Neuronal stem cell (in vitro differentiated cells): Measurements from ENCODE around the gene MTUS2.

Experiments used
- DNase-seq: peaks from one replicate; pipeline ENCODE4 v3.0.0-alpha.2; 2013; ENCODE audit warnings: low spot score
- H2AFZ ChIP-seq: one replicate; pipeline ENCODE4 v1.6.1; 2013; ENCODE audit warnings: mild to moderate bottlenecking, low read length, inconsistent platforms
- H2AK5ac ChIP-seq: 2 replicates; pipeline ENCODE4 v1.6.1; 2013; ENCODE audit warnings: low read depth, mild to moderate bottlenecking, inconsistent platforms, low read length, moderate library complexity, mixed read lengths
- H2BK120ac ChIP-seq: 2 replicates; pipeline ENCODE4 v1.6.1; 2013; ENCODE audit warnings: low read depth, mild to moderate bottlenecking, inconsistent platforms, low read length, moderate library complexity, mixed read lengths
- H2BK12ac ChIP-seq: one replicate; pipeline ENCODE4 v1.6.1; 2013; ENCODE audit warnings: low read length, inconsistent platforms
- H2BK15ac ChIP-seq: 2 replicates; pipeline ENCODE4 v1.6.1; 2013; ENCODE audit warnings: mild to moderate bottlenecking, low read length, inconsistent platforms, mixed read lengths
- H2BK5ac ChIP-seq: one replicate; pipeline ENCODE4 v1.6.1; 2013; ENCODE audit warnings: inconsistent platforms, mild to moderate bottlenecking, low read length, moderate library complexity
- H3K14ac ChIP-seq: one replicate; pipeline ENCODE4 v1.6.1; 2013; ENCODE audit warnings: low read length, inconsistent platforms
- H3K18ac ChIP-seq: 2 replicates; pipeline ENCODE4 v1.6.1; 2013; ENCODE audit warnings: low read length, inconsistent platforms
- H3K23ac ChIP-seq: 2 replicates; pipeline ENCODE4 v1.6.1; 2013; ENCODE audit warnings: low read depth, mild to moderate bottlenecking, mixed read lengths, low read length, inconsistent platforms; ENCODE audit not compliant: poor library complexity
- H3K27ac ChIP-seq: replicated peaks from 3 replicates; pipeline ENCODE4 v1.5.1; 2013; ENCODE audit warnings: low read length, inconsistent platforms
- H3K27me3 ChIP-seq, 3 experiments: 2 replicates each; pipeline ENCODE4 v1.6.1; 2013; ENCODE audit warnings: low read length in 3 of 3, mild to moderate bottlenecking in 2 of 3, inconsistent platforms in 1 of 3, low read depth in 1 of 3, mixed read lengths in 1 of 3, moderate library complexity in 1 of 3; ENCODE audit not compliant: control insufficient read depth in 3 of 3, insufficient read depth in 3 of 3
- H3K36me3 ChIP-seq, 2 donors: replicated peaks in 1 of 2; 2 replicates each; pipeline ENCODE4 v1.6.1; 2013; ENCODE audit warnings: low read length in 2 of 2; ENCODE audit not compliant: control insufficient read depth in 2 of 2, insufficient read depth in 2 of 2
- H3K4ac ChIP-seq: 2 replicates; pipeline ENCODE4 v1.6.1; 2013; ENCODE audit warnings: inconsistent platforms, mild to moderate bottlenecking, low read length, moderate library complexity
- H3K4me1 ChIP-seq, 2 donors: 1 replicate in 1 of 2; 2 replicates in 1 of 2; pipeline ENCODE4 v1.6.1; 2013; ENCODE audit warnings: low read length in 2 of 2, low read depth in 1 of 2; ENCODE audit not compliant: control insufficient read depth in 2 of 2, insufficient read depth in 1 of 2
- H3K4me2 ChIP-seq: one replicate; pipeline ENCODE4 v1.6.1; 2013; ENCODE audit warnings: mild to moderate bottlenecking, low read length, inconsistent platforms; ENCODE audit not compliant: insufficient read depth, poor library complexity, severe bottlenecking
- H3K4me3 ChIP-seq, 2 donors: 2 replicates each; pipeline ENCODE4 v1.5.1; 2013; ENCODE audit warnings: low read length in 2 of 2, mild to moderate bottlenecking in 2 of 2, inconsistent platforms in 1 of 2, moderate library complexity in 1 of 2
- H3K79me1 ChIP-seq: one replicate; pipeline ENCODE4 v1.6.1; 2013; ENCODE audit warnings: low read depth, mild to moderate bottlenecking, inconsistent platforms, low read length, moderate library complexity
- H3K9ac ChIP-seq: one replicate; pipeline ENCODE4 v1.6.1; 2013; ENCODE audit warnings: mild to moderate bottlenecking, low read depth, low read length, inconsistent platforms; ENCODE audit not compliant: poor library complexity
- H3K9me3 ChIP-seq, 2 donors: replicated peaks in 1 of 2; 2 replicates each; pipeline versions ENCODE3 to v1.6.1; 2013; ENCODE audit warnings: low read length in 2 of 2, mild to moderate bottlenecking in 2 of 2, inconsistent platforms in 1 of 2, low read depth in 1 of 2, mixed read lengths in 1 of 2, moderate library complexity in 1 of 2; ENCODE audit not compliant: control insufficient read depth in 2 of 2, insufficient read depth in 1 of 2
- H4K8ac ChIP-seq: one replicate; pipeline ENCODE4 v1.6.1; 2013; ENCODE audit warnings: low read depth, mild to moderate bottlenecking, inconsistent platforms, low read length, moderate library complexity
- H4K91ac ChIP-seq: one replicate; pipeline ENCODE4 v1.6.1; 2013; ENCODE audit warnings: low read length, low read depth, mild to moderate bottlenecking, inconsistent platforms; ENCODE audit not compliant: poor library complexity
- WGBS, 2 donors: extraction: QIAGEN DNeasy Blood & Tissue Kit; methylation state at CpG; one replicate each; pipeline ENCODE4 v1.1.7; 2013; ENCODE audit warnings: missing lambda C conversion rate in 2 of 2, mixed read lengths in 1 of 2; ENCODE audit not compliant: insufficient read length in 2 of 2, insufficient replicate concordance in 1 of 2; ENCODE audit errors: extremely low coverage in 2 of 2; 5-methylcytosine and 5-hydroxymethylcytosine counted together

The MTUS2 gene

GRCh38 chr13:29164116-29164515, 344.0 kb downstream of the MTUS2 start:
- Histone ChIP-seq H3K27ac (no peak overlapping the region), H2BK12ac (no peak overlapping the region), H3K27me3 (no peaks in the 10 kb centered on the region), H3K9ac (no peak overlapping the region), H2BK15ac (no peak overlapping the region), H3K4me2 (no peak overlapping the region), H2BK120ac (no peak overlapping the region), H3K4me1 (peaks cover 0 to 2% of the 10 kb centered on the region in 2 donors), H4K8ac (no peak overlapping the region), H3K4me3 (no peak overlapping the region), H3K9me3 (no peaks in the 10 kb centered on the region), H3K14ac (no peak overlapping the region), H2AFZ (no peak overlapping the region), H3K18ac (no peak overlapping the region), H3K23ac (no peak overlapping the region), H3K36me3 (no peaks in the 10 kb centered on the region), H2BK5ac (no peak overlapping the region), H4K91ac (no peak overlapping the region), H3K79me1 (no peaks in the 10 kb centered on the region), H3K4ac (no peak overlapping the region), H2AK5ac (no peak overlapping the region)
- no CpG with 5 or more reads among the region's 7 CpGs for WGBS, 2 donors
- DNase-seq, result no peak

- Histone ChIP-seq H3K36me3 (no peaks in the 10 kb centered on the region), H3K79me1 (no peaks in the 10 kb centered on the region), H3K27me3 (no peaks in the 10 kb centered on the region), H2AFZ (no peak overlapping the region), H2BK5ac (no peak overlapping the region), H2BK15ac (no peak overlapping the region), H4K91ac (no peak overlapping the region), H3K9me3 (no peaks in the 10 kb centered on the region), H3K4me3 (no peak overlapping the region), H3K4ac (no peak overlapping the region), H4K8ac (no peak overlapping the region), H2AK5ac (no peak overlapping the region), H3K4me2 (no peak overlapping the region), H3K18ac (no peak overlapping the region), H3K23ac (no peak overlapping the region), H3K9ac (no peak overlapping the region), H3K4me1 (peaks cover 0 to 2% of the 10 kb centered on the region in 2 donors), H3K27ac (no peak overlapping the region), H3K14ac (no peak overlapping the region), H2BK12ac (no peak overlapping the region), H2BK120ac (no peak overlapping the region)
- no CpG with 5 or more reads among the region's 3 CpGs for WGBS, 2 donors
- no peak for DNase-seq
These were observed 345.1 kb downstream of the MTUS2 start for GRCh38 chr13:29165216-29165615.

GRCh38 chr13:29165840-29166239, 345.7 kb downstream of the MTUS2 start:
- no peak overlapping the region for H3K4me2 ChIP-seq
- no peaks in the 10 kb centered on the region for H3K9me3 ChIP-seq
- H2AFZ ChIP-seq, result no peak overlapping the region
- DNase-seq, result no peak
- H3K4ac ChIP-seq, result no peak overlapping the region
- no peak overlapping the region for H2AK5ac ChIP-seq
- H3K27ac ChIP-seq, result no peak overlapping the region
- no peak overlapping the region for H2BK12ac ChIP-seq
- H3K23ac ChIP-seq, result no peak overlapping the region
- peaks cover 0 to 2% of the 10 kb centered on the region in 2 donors for H3K4me1 ChIP-seq
- no peak overlapping the region for H4K91ac ChIP-seq
- no peak overlapping the region for H3K9ac ChIP-seq
- H3K4me3 ChIP-seq, result no peak overlapping the region
- H2BK120ac ChIP-seq, result no peak overlapping the region
- H3K27me3 ChIP-seq, result no peaks in the 10 kb centered on the region
- no peak overlapping the region for H4K8ac ChIP-seq
- no peaks in the 10 kb centered on the region for H3K79me1 ChIP-seq
- H2BK5ac ChIP-seq, result no peak overlapping the region
- no peak overlapping the region for H3K14ac ChIP-seq
- no peak overlapping the region for H3K18ac ChIP-seq
- no CpG with 5 or more reads among the region's 2 CpGs for WGBS, 2 donors
- H2BK15ac ChIP-seq, result no peak overlapping the region
- H3K36me3 ChIP-seq, result no peaks in the 10 kb centered on the region

GRCh38 chr13:29170436-29171082, 350.4 kb downstream of the MTUS2 start:
- no CpG with 5 or more reads among the region's 4 CpGs for WGBS, 2 donors
- Histone ChIP-seq H2BK12ac (no peak overlapping the region), H3K23ac (no peak overlapping the region), H3K14ac (no peak overlapping the region), H3K4me2 (no peak overlapping the region), H2AK5ac (no peak overlapping the region), H3K4ac (no peak overlapping the region), H2AFZ (no peak overlapping the region), H4K8ac (no peak overlapping the region), H3K4me3 (no peak overlapping the region), H2BK120ac (no peak overlapping the region), H4K91ac (no peak overlapping the region), H3K9ac (no peak overlapping the region), H3K27me3 (no peaks in the 10 kb centered on the region), H3K36me3 (no peaks in the 10 kb centered on the region), H3K18ac (no peak overlapping the region), H3K9me3 (no peaks in the 10 kb centered on the region), H3K4me1 (no peaks in the 10 kb centered on the region), H2BK5ac (no peak overlapping the region), H2BK15ac (no peak overlapping the region), H3K79me1 (no peaks in the 10 kb centered on the region), H3K27ac (no peak overlapping the region)
- DNase-seq, result no peak
